GM23338 (cell line): Measurements from ENCODE around the gene HERC2. TPM values are rescaled to one million over a fixed set of nuclear protein-coding genes. Genes with fewer than 3 reads are reported as not detected.
"Not testable (repeated sequence)": the region's sequence is repeated elsewhere in the genome, so short reads cannot be mapped to it uniquely, and the experiment has no call there.

Source experiments
- ATAC-seq: fragments of 200-7000 bp; cut with Tn5 transposase; 3 replicates; pipeline ENCODE4 v1.9.1; 2020
- DNase-seq: peaks from one replicate; pipeline ENCODE4 v3.0.0-alpha.2; 2015; ENCODE audit warnings: low spot score
- H2AFZ ChIP-seq: fragments of 200-600 bp; sonication (generic); 2 replicates; pipeline ENCODE4 v1.8.0; 2016; ENCODE audit warnings: antibody characterized with exemption, mild to moderate bottlenecking, moderate library complexity
- H3F3A ChIP-seq: fragments of 200-600 bp; sonication (generic); replicated peaks from 2 replicates; pipeline ENCODE4 v1.8.0; 2017; ENCODE audit warnings: antibody characterized with exemption, mixed run types, low read depth
- H3K27ac ChIP-seq: fragments of 200-600 bp; sonication (generic); 2 replicates; pipeline ENCODE4 v1.6.1; 2016; ENCODE audit warnings: low read depth
- H3K27me3 ChIP-seq: fragments of 200-600 bp; sonication (generic); 2 replicates; pipeline ENCODE4 v1.8.0; 2016; ENCODE audit warnings: mild to moderate bottlenecking, mixed run types, moderate library complexity; ENCODE audit not compliant: insufficient read depth
- H3K36me3 ChIP-seq: fragments of 200-600 bp; sonication (generic); 2 replicates; pipeline ENCODE4 v1.8.0; 2016; ENCODE audit warnings: mild to moderate bottlenecking; ENCODE audit not compliant: insufficient read depth
- H3K4me1 ChIP-seq: fragments of 200-600 bp; sonication (generic); 2 replicates; pipeline ENCODE4 v1.8.0; 2016; ENCODE audit warnings: mild to moderate bottlenecking, moderate library complexity; ENCODE audit not compliant: insufficient read depth
- H3K4me2 ChIP-seq: fragments of 200-600 bp; sonication (generic); 2 replicates; pipeline ENCODE4 v1.7.1; 2017; ENCODE audit warnings: mixed run types
- H3K4me3 ChIP-seq: fragments of 200-600 bp; sonication (generic); 2 replicates; pipeline ENCODE4 v1.6.1; 2016; ENCODE audit warnings: mixed run types
- H3K79me2 ChIP-seq: fragments of 200-600 bp; sonication (generic); replicated peaks from 2 replicates; pipeline ENCODE4 v1.8.0; 2017; ENCODE audit warnings: mild to moderate bottlenecking; ENCODE audit not compliant: insufficient read depth
- H3K9me2 ChIP-seq: fragments of 200-600 bp; sonication (generic); 2 replicates; pipeline ENCODE4 v1.8.0; 2017; ENCODE audit not compliant: insufficient read depth
- H4K20me1 ChIP-seq: fragments of 200-600 bp; sonication (generic); replicated peaks from 2 replicates; pipeline ENCODE4 v1.8.0; 2017; ENCODE audit warnings: mild to moderate bottlenecking; ENCODE audit not compliant: insufficient read depth
- H3K27ac Mint-ChIP-seq: 2 replicates; pipeline ENCODE4 v1.8.0; 2020; ENCODE audit warnings: inconsistent platforms, mild to moderate bottlenecking, moderate library complexity, mixed read lengths
- H3K27me3 Mint-ChIP-seq: 3 replicates; pipeline ENCODE4 v1.8.0; 2022; ENCODE audit warnings: low read depth, mild to moderate bottlenecking, moderate library complexity, mixed read lengths, inconsistent platforms; ENCODE audit not compliant: insufficient read depth, poor library complexity
- H3K36me3 Mint-ChIP-seq: 3 replicates; pipeline ENCODE4 v1.8.0; 2021; ENCODE audit warnings: low read depth, mild to moderate bottlenecking, inconsistent platforms, moderate library complexity, mixed read lengths
- H3K4me1 Mint-ChIP-seq: 3 replicates; pipeline ENCODE4 v1.8.0; 2020; ENCODE audit warnings: mild to moderate bottlenecking, inconsistent platforms, mixed read lengths
- H3K4me3 Mint-ChIP-seq: 3 replicates; pipeline ENCODE4 v1.8.0; 2021; ENCODE audit warnings: moderate library complexity, mild to moderate bottlenecking, inconsistent platforms, mixed read lengths
- H3K9me3 Mint-ChIP-seq: 3 replicates; pipeline ENCODE4 v1.8.0; 2020; ENCODE audit warnings: moderate library complexity, mild to moderate bottlenecking, inconsistent platforms, mixed read lengths
- polyA plus RNA-seq: library from polyadenylated mRNA; unstranded; fragments of >200 nt; fragmentation: Nextera tagmentation; extraction: Ambion mirVana; gene quantifications from 2 replicates; pipeline ENCODE4 v1.2.1, GENCODE V29; 2016
- total RNA-seq: library from RNA; depleted of rRNA; stranded (reverse); fragments of >200 nt; shearing (Covaris generic); gene quantifications from 2 replicates; pipeline ENCODE4 v1.2.3, GENCODE V29; 2014

Gene HERC2
- total and polyA plus RNA-seq, 2 experiments from 2014 or later = 71.3 to 80.7 TPM

DNA sequence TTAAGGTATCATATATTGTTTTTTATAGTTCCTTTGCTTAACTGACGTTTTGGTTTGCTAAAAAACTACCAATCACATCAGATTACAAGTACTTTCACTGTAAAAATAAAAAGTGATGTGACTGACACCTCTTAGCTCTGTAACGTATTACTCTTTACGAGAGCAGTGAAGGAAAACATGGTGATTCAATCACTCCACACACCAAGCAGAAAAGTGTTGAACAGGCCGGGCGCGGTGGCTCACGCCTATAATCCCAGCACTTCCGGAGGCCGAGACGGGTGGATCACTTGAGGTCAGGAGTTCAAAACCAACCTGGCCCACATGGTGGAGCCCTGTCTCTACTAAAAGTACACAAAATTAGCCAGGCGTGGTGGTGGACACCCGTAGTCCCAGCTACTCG, 3.9 kb downstream of the HERC2 start:
- not testable (repeated sequence) for H3K4me1 ChIP-seq, H3K9me2 ChIP-seq, H3F3A ChIP-seq, H3K4me1 Mint-ChIP-seq, H4K20me1 ChIP-seq, H3K36me3 ChIP-seq, H3K4me3 ChIP-seq, ATAC-seq, H3K4me2 ChIP-seq, H3K27me3 Mint-ChIP-seq, H3K27ac ChIP-seq, H2AFZ ChIP-seq, H3K9me3 Mint-ChIP-seq, DNase-seq, H3K4me3 Mint-ChIP-seq, H3K27me3 ChIP-seq, H3K27ac Mint-ChIP-seq
- H3K79me2 ChIP-seq = peaks cover 63% of the 10 kb centered on the region
- H3K36me3 Mint-ChIP-seq = peaks cover 57% of the 10 kb centered on the region

DNA sequence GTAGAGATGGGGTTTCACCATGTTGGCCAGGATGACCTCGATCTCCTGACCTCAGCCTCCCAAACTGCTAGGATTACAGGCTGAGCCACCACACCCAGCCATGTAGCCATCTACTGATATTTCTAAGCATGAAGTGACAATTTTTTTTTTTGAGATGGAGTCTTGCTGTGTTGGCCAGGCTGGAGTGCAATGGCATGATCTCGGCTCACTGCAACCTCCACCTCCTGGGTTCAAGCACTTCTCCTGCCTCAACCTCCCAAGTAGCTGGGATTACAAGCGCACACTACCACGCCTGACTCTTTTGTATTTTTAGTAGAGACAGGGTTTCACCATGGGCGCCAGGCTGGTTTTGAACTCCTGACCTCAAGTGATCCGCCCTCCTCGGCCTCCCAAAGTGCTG, 5.0 kb downstream of the HERC2 start:
- not testable (repeated sequence) for H3K27me3 Mint-ChIP-seq, H3K9me3 Mint-ChIP-seq, H3F3A ChIP-seq, H3K36me3 ChIP-seq, H2AFZ ChIP-seq, H3K4me3 ChIP-seq, H3K27ac Mint-ChIP-seq, H3K4me3 Mint-ChIP-seq, H3K4me1 Mint-ChIP-seq, H3K4me2 ChIP-seq, H3K4me1 ChIP-seq, H3K9me2 ChIP-seq, ATAC-seq, H3K27me3 ChIP-seq, DNase-seq, H3K27ac ChIP-seq, H4K20me1 ChIP-seq
- H3K36me3 Mint-ChIP-seq = peaks cover 63% of the 10 kb centered on the region
- H3K79me2 ChIP-seq = peaks cover 63% of the 10 kb centered on the region

DNA sequence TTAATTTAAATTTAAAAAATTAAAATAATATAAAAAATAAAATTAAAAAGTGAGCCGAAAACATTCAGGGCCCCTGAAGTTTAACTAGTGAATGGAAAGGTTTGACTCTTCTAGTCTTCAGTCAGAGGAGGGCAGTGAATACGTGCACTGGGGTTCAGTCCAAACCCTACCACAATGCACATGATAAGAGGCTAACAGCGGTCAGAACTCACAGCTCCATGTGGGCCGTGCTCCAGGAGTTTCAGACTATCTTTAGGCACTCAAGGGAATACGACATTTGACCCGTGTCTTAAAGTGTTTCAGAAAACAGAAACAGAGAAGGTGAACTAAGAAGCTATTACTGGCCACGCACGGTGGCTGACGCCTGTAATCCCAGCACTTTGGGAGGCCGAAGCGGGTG, 11.5 kb downstream of the HERC2 start:
- H3K79me2 ChIP-seq = peaks cover 40% of the 10 kb centered on the region
- peaks cover 61% of the 10 kb centered on the region for H3K9me3 Mint-ChIP-seq
- not testable (repeated sequence) for H3K9me2 ChIP-seq, H3K27me3 ChIP-seq, H3K4me2 ChIP-seq, H3K27me3 Mint-ChIP-seq, H3K4me1 Mint-ChIP-seq, H3K36me3 ChIP-seq, H3K27ac Mint-ChIP-seq, H3K27ac ChIP-seq, ATAC-seq, H3K4me1 ChIP-seq, H3F3A ChIP-seq, H3K4me3 ChIP-seq, H3K4me3 Mint-ChIP-seq, DNase-seq, H2AFZ ChIP-seq, H4K20me1 ChIP-seq
- peaks cover 87% of the 10 kb centered on the region for H3K36me3 Mint-ChIP-seq

DNA sequence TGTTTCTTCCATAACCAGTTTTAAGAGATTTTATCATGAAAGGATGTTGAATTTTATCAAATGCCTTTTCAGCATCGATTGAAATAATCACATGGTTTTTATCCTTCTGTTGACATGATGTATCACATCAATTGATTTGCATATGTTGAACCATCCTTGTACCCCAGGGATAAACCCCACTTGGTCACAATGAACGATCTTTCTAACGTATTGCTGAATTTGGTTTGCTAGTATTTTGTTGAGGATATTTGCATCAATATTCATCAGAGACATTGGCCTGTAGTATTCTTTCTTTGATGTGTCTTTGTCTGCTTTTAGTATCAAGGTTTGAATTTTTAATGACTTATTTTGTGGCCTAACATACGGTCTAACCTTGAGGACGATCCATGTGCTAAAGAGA, 13.3 kb downstream of the HERC2 start:
- H2AFZ ChIP-seq, H3K27me3 Mint-ChIP-seq, H3K9me2 ChIP-seq, H3K4me2 ChIP-seq, H3K36me3 ChIP-seq, H3K4me3 Mint-ChIP-seq, H3K27ac ChIP-seq, H3F3A ChIP-seq, H3K27me3 ChIP-seq, ATAC-seq, H3K27ac Mint-ChIP-seq, H3K4me1 Mint-ChIP-seq, DNase-seq, H4K20me1 ChIP-seq, H3K4me3 ChIP-seq, H3K4me1 ChIP-seq: not testable (repeated sequence)
- Mint-ChIP-seq H3K36me3 (peaks cover 78% of the 10 kb centered on the region), H3K9me3 (peaks cover 58% of the 10 kb centered on the region)
- peaks cover 23% of the 10 kb centered on the region for H3K79me2 ChIP-seq

DNA sequence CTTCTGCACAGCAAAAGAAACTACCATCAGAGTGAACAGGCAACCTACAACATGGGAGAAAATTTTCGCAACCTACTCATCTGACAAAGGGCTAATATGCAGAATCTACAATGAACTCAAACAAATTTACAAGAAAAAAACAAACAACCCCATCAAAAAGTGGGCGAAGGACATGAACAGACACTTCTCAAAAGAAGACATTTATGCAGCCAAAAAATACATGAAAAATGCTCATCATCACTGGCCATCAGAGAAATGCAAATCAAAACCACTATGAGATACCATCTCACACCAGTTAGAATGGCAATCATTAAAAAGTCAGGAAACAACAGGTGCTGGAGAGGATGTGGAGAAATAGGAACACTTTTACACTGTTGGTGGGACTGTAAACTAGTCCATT, 16.3 kb downstream of the HERC2 start:
- H3K4me2 ChIP-seq, H3K4me1 ChIP-seq, H3K4me3 Mint-ChIP-seq, H4K20me1 ChIP-seq, ATAC-seq, H3F3A ChIP-seq, H3K9me2 ChIP-seq, H3K27me3 Mint-ChIP-seq, H3K4me3 ChIP-seq, H3K27me3 ChIP-seq, DNase-seq, H3K27ac Mint-ChIP-seq, H3K36me3 ChIP-seq, H2AFZ ChIP-seq, H3K4me1 Mint-ChIP-seq, H3K27ac ChIP-seq: not testable (repeated sequence)
- H3K79me2 ChIP-seq = peaks cover 23% of the 10 kb centered on the region
- Mint-ChIP-seq H3K9me3 (peaks cover 53% of the 10 kb centered on the region), H3K36me3 (peaks cover 65% of the 10 kb centered on the region)

DNA sequence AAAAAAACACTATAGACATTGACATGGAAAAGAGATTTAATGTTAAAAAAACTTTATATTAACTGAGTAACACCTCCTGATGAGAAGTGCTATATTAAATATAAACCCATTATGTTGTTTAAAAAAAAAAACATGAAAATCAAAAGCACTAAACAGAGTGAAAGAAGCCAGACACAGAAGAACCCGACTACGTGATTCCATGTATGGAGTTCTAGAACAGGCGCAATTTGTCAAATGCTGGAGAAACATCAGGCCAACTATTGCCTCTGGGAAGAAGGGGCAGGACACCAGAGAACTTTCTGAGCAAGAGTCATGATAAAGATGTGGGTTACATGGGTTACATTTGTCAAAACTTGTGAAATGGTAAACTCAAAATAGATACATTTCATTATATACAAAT, 24.5 kb downstream of the HERC2 start:
- Mint-ChIP-seq H3K36me3 (peaks cover 22% of the 10 kb centered on the region), H3K4me1 (peaks cover 19% of the 10 kb centered on the region)
- not testable (repeated sequence) for H3K27ac Mint-ChIP-seq, H3K36me3 ChIP-seq, H3F3A ChIP-seq, H3K4me2 ChIP-seq, H3K27me3 Mint-ChIP-seq, H3K9me2 ChIP-seq, H4K20me1 ChIP-seq, H2AFZ ChIP-seq, H3K27me3 ChIP-seq, H3K4me3 ChIP-seq, ATAC-seq, H3K27ac ChIP-seq, H3K4me3 Mint-ChIP-seq, H3K9me3 Mint-ChIP-seq, DNase-seq
- Histone ChIP-seq H3K4me1 (peaks cover 16% of the 10 kb centered on the region), H3K79me2 (peaks cover 27% of the 10 kb centered on the region)

DNA sequence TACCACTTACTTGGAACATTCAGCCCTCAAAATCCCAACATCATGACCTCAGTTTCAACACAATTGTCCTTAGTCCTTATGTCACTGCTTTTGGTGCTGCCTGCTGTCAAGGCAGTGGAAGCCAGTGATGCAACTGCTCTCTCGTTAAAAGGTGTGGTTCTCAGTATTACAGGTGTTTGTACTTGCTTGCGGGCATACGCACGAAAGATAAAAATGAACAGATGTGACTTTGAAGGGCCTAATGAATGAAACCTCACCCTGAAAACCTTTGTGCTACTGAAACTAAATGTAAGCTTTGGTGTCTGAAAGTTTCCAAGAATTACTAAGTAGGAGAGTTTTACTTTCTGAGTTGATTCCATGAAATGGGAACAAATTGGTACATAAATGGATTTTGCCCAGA, 25.2 kb downstream of the HERC2 start:
- H4K20me1 ChIP-seq, H3K27ac ChIP-seq, H3K36me3 ChIP-seq, H3F3A ChIP-seq, DNase-seq, H3K4me3 ChIP-seq, H3K27me3 Mint-ChIP-seq, H3K27ac Mint-ChIP-seq, H3K27me3 ChIP-seq, H2AFZ ChIP-seq, H3K4me3 Mint-ChIP-seq, H3K9me2 ChIP-seq, H3K4me2 ChIP-seq, ATAC-seq, H3K9me3 Mint-ChIP-seq: not testable (repeated sequence)
- H3K79me2 ChIP-seq = peaks cover 29% of the 10 kb centered on the region
- peaks cover 22% of the 10 kb centered on the region for H3K4me1 Mint-ChIP-seq
- peaks cover 16% of the 10 kb centered on the region for H3K4me1 ChIP-seq
- peaks cover 28% of the 10 kb centered on the region for H3K36me3 Mint-ChIP-seq
